Endothelial cell of umbilical vein (primary cell): ENCODE data around the gene GRB14. TPM values are rescaled to one million over a fixed set of nuclear protein-coding genes. Genes with fewer than 3 reads are reported as not detected.

ENCODE experiments used
- BruUV-seq: library from RNA; stranded (reverse); fragments of 400-500 nt; replicated peaks from 2 replicates; lab custom pipeline; 2021; lab: Mats Ljungman, UMichigan
- CTCF ChIA-PET: fragments of 300-600, 350-600 bp; sonication (Branson Sonifier 250); formaldehyde crosslinking; loops from one replicate; lab custom pipeline; 2021; ENCODE audit warnings: antibody characterized with exemption, inconsistent platforms; lab: Charles Lee
- POLR2A ChIA-PET: fragments of 300-600, 350-600 bp; sonication (Branson Sonifier 250); formaldehyde crosslinking; loops from one replicate; lab custom pipeline; 2021; ENCODE audit warnings: antibody characterized with exemption, inconsistent platforms; lab: Charles Lee
- DNase-seq: peaks from one replicate; pipeline ENCODE4 v3.0.0-alpha.2; 2011; ENCODE audit warnings: low read depth, low spot score
- FAIRE-seq: peaks from 2 replicates; lab custom pipeline; 2011; peaks lifted over from hg19 to GRCh38; lab: Jason Lieb, UNC
- H2AFZ ChIP-seq: 2 replicates; pipeline ENCODE4 v1.6.0; 2012; ENCODE audit warnings: low read depth, low read length, control low read depth, inconsistent platforms
- H3K27ac ChIP-seq: 2 replicates; pipeline ENCODE4 v1.5.1; 2011; ENCODE audit warnings: low read depth, mild to moderate bottlenecking, control low read depth, low read length, moderate library complexity; ENCODE audit not compliant: insufficient read depth
- H3K27me3 ChIP-seq, 2 experiments: 2 replicates each; pipeline versions ENCODE4 v1.6.0 to v1.6.1; 2011; ENCODE audit warnings: low read length in 2 of 2, mixed read lengths in 1 of 2; ENCODE audit not compliant: control insufficient read depth in 2 of 2, insufficient read depth in 2 of 2
- H3K36me3 ChIP-seq, 2 experiments: 2 replicates in 1 of 2; 3 replicates in 1 of 2; pipeline ENCODE4 v1.5.1; 2011; ENCODE audit warnings: low read length in 2 of 2, mild to moderate bottlenecking in 1 of 2, moderate library complexity in 1 of 2; ENCODE audit not compliant: control insufficient read depth in 2 of 2, insufficient read depth in 2 of 2; ENCODE audit errors: extremely low read depth in 1 of 2
- H3K4me1 ChIP-seq: 3 replicates; pipeline ENCODE4 v1.5.1; 2011; ENCODE audit warnings: mild to moderate bottlenecking, low read length; ENCODE audit not compliant: control insufficient read depth, insufficient read depth; ENCODE audit errors: extremely low read depth
- H3K4me2 ChIP-seq: 2 replicates; pipeline ENCODE4 v1.6.1; 2011; ENCODE audit warnings: low read length, control low read depth, mixed read lengths; ENCODE audit not compliant: insufficient read depth
- H3K4me3 ChIP-seq, 3 experiments: fragments of 200-600 bp in 1 of 3; sonication (generic), shearing (Covaris generic) in 1 of 3; replicated peaks in 1 of 3; 2 replicates each; pipeline ENCODE4 v1.5.1; 2011 to 2016; ENCODE audit warnings: control low read depth in 3 of 3, low read length in 3 of 3, mild to moderate bottlenecking in 2 of 3, inconsistent platforms in 1 of 3, low read depth in 1 of 3, moderate library complexity in 1 of 3; ENCODE audit not compliant: insufficient read depth in 1 of 3
- H3K79me2 ChIP-seq: 2 replicates; pipeline ENCODE4 v1.6.0; 2012; ENCODE audit warnings: low read length, inconsistent platforms; ENCODE audit not compliant: control insufficient read depth, insufficient read depth
- H3K9ac ChIP-seq: replicated peaks from 2 replicates; pipeline ENCODE3; 2011; ENCODE audit warnings: low read length, control low read depth; ENCODE audit not compliant: insufficient read depth; ENCODE audit errors: extremely low read depth
- H3K9me1 ChIP-seq: replicated peaks from 3 replicates; pipeline ENCODE4 v1.6.0; 2011; ENCODE audit warnings: mild to moderate bottlenecking, low read length; ENCODE audit not compliant: control insufficient read depth, insufficient read depth; ENCODE audit errors: extremely low read depth
- H3K9me3 ChIP-seq: replicated peaks from 2 replicates; pipeline ENCODE4 v1.5.1; 2012; ENCODE audit warnings: low read length, inconsistent platforms; ENCODE audit not compliant: control insufficient read depth, insufficient read depth
- H4K20me1 ChIP-seq: replicated peaks from 2 replicates; pipeline ENCODE3; 2011; ENCODE audit warnings: mild to moderate bottlenecking, low read length; ENCODE audit not compliant: control insufficient read depth, insufficient read depth; ENCODE audit errors: extremely low read depth
- EZH2 ChIP-seq: IDR thresholded peaks from 2 replicates; pipeline ENCODE4 v1.6.1; 2012; ENCODE audit warnings: borderline replicate concordance, low read depth, mild to moderate bottlenecking, moderate library complexity, low read length, inconsistent platforms; ENCODE audit not compliant: severe bottlenecking
- FOS ChIP-seq: IDR thresholded peaks from 2 replicates; pipeline ENCODE4 v1.6.1; 2011; ENCODE audit warnings: mild to moderate bottlenecking, low read length, moderate library complexity, borderline replicate concordance; ENCODE audit not compliant: insufficient read depth
- GATA2 ChIP-seq: IDR thresholded peaks from 2 replicates; pipeline ENCODE4 v1.7.0; 2011; ENCODE audit warnings: low read depth, mild to moderate bottlenecking, moderate library complexity, mixed read lengths, low read length; ENCODE audit not compliant: insufficient read length, insufficient read depth
- JUN ChIP-seq: IDR thresholded peaks from 2 replicates; pipeline ENCODE4 v1.6.1; 2011; ENCODE audit warnings: borderline replicate concordance, low read depth; ENCODE audit not compliant: insufficient read length, insufficient read depth
- MYC ChIP-seq: IDR thresholded peaks from one replicate; pipeline ENCODE4 v1.6.1; 2011; ENCODE audit warnings: mild to moderate bottlenecking, low read depth, low read length
- POLR2A ChIP-seq: IDR thresholded peaks from 2 replicates; pipeline ENCODE4 v1.6.1; 2012; ENCODE audit warnings: low read depth, mild to moderate bottlenecking, control low read depth, low read length
- POLR2AphosphoS5 ChIP-seq: IDR thresholded peaks from 2 replicates; pipeline ENCODE4 v1.6.1; 2012; ENCODE audit warnings: low read depth, mild to moderate bottlenecking, control low read depth, low read length, moderate library complexity; ENCODE audit not compliant: insufficient read depth
- dilution Hi-C: fragments of 300-500 bp; cut with MboI; formaldehyde crosslinking; loops from one replicate; pipeline ENCODE4 v1.15.0; 2019; ENCODE audit warnings: low sequenced_read_pairs; ENCODE audit not compliant: extremely low pct_ligation_motif_present
- intact Hi-C: fragments of 100-400 bp; cut with micrococcal nuclease; formaldehyde crosslinking; loops from one replicate; pipeline ENCODE4 v1.10.0; 2022
- polyA plus RNA-seq, 4 experiments: library from polyadenylated mRNA; depleted of rRNA in 3 of 4; stranded (reverse) in 3 of 4; unstranded in 1 of 4; fragments of >200 nt; gene quantifications; 2 replicates each; pipeline versions ENCODE4 v1.2.1 to v1.2.3, GENCODE V29; 2011 to 2012; ENCODE audit warnings: missing spikeins in 1 of 4
- total RNA-seq: library from RNA; stranded (reverse); gene quantifications from 2 replicates; pipeline ENCODE4 v1.2.3, GENCODE V29; 2021
- TF ChIP-seq, protein P1 (sequence below): IDR thresholded peaks from 2 replicates; pipeline ENCODE4 v1.6.1; 2011; ENCODE audit not compliant: insufficient read depth, insufficient read length
- TF ChIP-seq, protein P2 (sequence below), 2 donors: IDR thresholded peaks; 1 replicate in 1 of 2; 2 replicates in 1 of 2; pipeline ENCODE4 v1.5.1; 2011; ENCODE audit warnings: low read length in 2 of 2, mild to moderate bottlenecking in 2 of 2, moderate library complexity in 2 of 2, control low read depth in 1 of 2, inconsistent platforms in 1 of 2, low read depth in 1 of 2; ENCODE audit not compliant: insufficient read depth in 1 of 2; ENCODE audit errors: extremely low read depth in 1 of 2

Gene GRB14
- total and polyA plus RNA-seq, 2 donors (not counting 3 experiments of a cell fraction or from before 2014, with no cell fraction given), result 3.0 to 10.3 TPM

DNA sequence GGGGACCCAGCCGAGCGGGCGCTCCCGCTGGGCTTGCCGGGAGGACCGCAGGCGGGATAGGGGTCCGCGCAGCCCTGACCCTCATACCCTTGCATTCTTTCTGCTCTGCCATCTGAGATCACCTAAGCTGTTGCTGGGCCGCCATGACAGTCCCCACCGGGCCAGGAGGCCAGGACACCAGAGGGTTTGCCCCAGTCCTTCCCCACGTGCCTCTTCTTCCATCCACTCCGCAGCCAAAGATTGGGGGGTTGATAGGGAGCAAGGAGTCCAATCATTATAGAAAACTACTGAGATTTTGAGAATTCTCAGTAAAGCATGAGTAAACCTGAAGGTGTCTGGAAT, 453 bp upstream of the GRB14 start:
- Histone ChIP-seq H3K4me3 (peak overlapping the region; percentile 48 to 67 (median 51)), H3K4me1 (peaks cover 43% of the 10 kb centered on the region), H3K4me2 (peak overlapping the region; percentile 71), H3K79me2 (no peaks in the 10 kb centered on the region), H3K27me3 (no peaks in the 10 kb centered on the region), H3K27ac (no peak overlapping the region), H3K9me3 (no peaks in the 10 kb centered on the region), H3K36me3 (no peaks in the 10 kb centered on the region), H3K9me1 (no peaks in the 10 kb centered on the region), H3K9ac (peak overlapping the region; percentile 58), H4K20me1 (no peaks in the 10 kb centered on the region), H2AFZ (peak overlapping the region; percentile 96)
- POLR2A ChIA-PET, result no interaction called here
- TF ChIP-seq FOS, result no peak
- TF ChIP-seq POLR2AphosphoS5, result no peak
- no peak for TF ChIP-seq POLR2A
- no peak for TF ChIP-seq MYC
- TF ChIP-seq EZH2, result no peak
- no peak for TF ChIP-seq JUN
- no peak for TF ChIP-seq GATA2
- TF ChIP-seq, protein P1, sequence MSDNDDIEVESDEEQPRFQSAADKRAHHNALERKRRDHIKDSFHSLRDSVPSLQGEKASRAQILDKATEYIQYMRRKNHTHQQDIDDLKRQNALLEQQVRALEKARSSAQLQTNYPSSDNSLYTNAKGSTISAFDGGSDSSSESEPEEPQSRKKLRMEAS, result no peak
- TF ChIP-seq, protein P2, sequence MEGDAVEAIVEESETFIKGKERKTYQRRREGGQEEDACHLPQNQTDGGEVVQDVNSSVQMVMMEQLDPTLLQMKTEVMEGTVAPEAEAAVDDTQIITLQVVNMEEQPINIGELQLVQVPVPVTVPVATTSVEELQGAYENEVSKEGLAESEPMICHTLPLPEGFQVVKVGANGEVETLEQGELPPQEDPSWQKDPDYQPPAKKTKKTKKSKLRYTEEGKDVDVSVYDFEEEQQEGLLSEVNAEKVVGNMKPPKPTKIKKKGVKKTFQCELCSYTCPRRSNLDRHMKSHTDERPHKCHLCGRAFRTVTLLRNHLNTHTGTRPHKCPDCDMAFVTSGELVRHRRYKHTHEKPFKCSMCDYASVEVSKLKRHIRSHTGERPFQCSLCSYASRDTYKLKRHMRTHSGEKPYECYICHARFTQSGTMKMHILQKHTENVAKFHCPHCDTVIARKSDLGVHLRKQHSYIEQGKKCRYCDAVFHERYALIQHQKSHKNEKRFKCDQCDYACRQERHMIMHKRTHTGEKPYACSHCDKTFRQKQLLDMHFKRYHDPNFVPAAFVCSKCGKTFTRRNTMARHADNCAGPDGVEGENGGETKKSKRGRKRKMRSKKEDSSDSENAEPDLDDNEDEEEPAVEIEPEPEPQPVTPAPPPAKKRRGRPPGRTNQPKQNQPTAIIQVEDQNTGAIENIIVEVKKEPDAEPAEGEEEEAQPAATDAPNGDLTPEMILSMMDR (IDR thresholded peaks at IDR 0.05; ENCODE audit: extremely low read depth in 1 of 2, insufficient read depth in 1 of 2, low read depth in 1 of 2, low read length in 2 of 2), result no peak
- no TSS peak for BruUV-seq
- intact Hi-C loops (no loop called here), dilution Hi-C loops (no loop called here)
- FAIRE-seq (no peak), DNase-seq (no peak)
- CTCF ChIA-PET, result interaction anchor here (1.0 to 2.4 kb wide), 5 partner anchors 14 to 220 kb away, joined by 4 to 13 read pairs (median 5); partner anchors contain the start of gene COBLL1
